Heart right ventricle (tissue), 16 donors: ENCODE results near the gene NID1. TPM values are rescaled to one million over a fixed set of nuclear protein-coding genes. Genes with fewer than 3 reads are reported as not detected.
A peak's percentile ranks its signal among the peaks of the same experiment; 100 is the strongest.

ENCODE experiments used
- ATAC-seq, 8 donors: fragments of 200-7000 bp; cut with Tn5 transposase; one replicate each; pipeline ENCODE4 v1.9.1; 2020; ENCODE audit warnings: mild to moderate bottlenecking in 8 of 8, moderate library complexity in 8 of 8, moderate number of reproducible peaks in 1 of 8
- DNase-seq, 2 donors: peaks; one replicate each; pipeline ENCODE4 v3.0.0-alpha.2; 2020
- H3K27ac ChIP-seq, 10 donors: fragments of 200-600 bp; sonication (generic) in 2 of 10; one replicate each; pipeline versions ENCODE4 v1.5.0 to v1.8.0; 2020 to 2022; ENCODE audit warnings: mild to moderate bottlenecking in 3 of 10
- H3K27me3 ChIP-seq, 7 donors: fragments of 200-600 bp; one replicate each; pipeline ENCODE4 v1.8.0; 2021 to 2022; ENCODE audit warnings: mild to moderate bottlenecking in 2 of 7
- H3K36me3 ChIP-seq, 9 donors: fragments of 200-600 bp; sonication (generic) in 1 of 9; one replicate each; pipeline versions ENCODE4 v1.5.0 to v1.8.0; 2020 to 2022; ENCODE audit warnings: mild to moderate bottlenecking in 2 of 9
- H3K4me1 ChIP-seq, 9 donors: fragments of 200-600 bp; sonication (generic) in 1 of 9; one replicate each; pipeline versions ENCODE4 v1.5.0 to v1.8.0; 2020 to 2022; ENCODE audit warnings: mild to moderate bottlenecking in 4 of 9
- H3K4me3 ChIP-seq, 10 donors: fragments of 200-600 bp; sonication (generic) in 2 of 10; one replicate each; pipeline versions ENCODE4 v1.5.0 to v1.8.0; 2020 to 2022; ENCODE audit warnings: mild to moderate bottlenecking in 7 of 10, moderate library complexity in 2 of 10
- H3K9me3 ChIP-seq, 11 donors: fragments of 200-600 bp in 10 of 11; sonication (generic) in 2 of 11; one replicate each; pipeline versions ENCODE4 v1.5.0 to v1.8.0; 2013 to 2022; ENCODE audit warnings: mild to moderate bottlenecking in 2 of 11, control low read depth in 1 of 11, moderate library complexity in 1 of 11
- WGBS, 2 donors: extraction: QIAGEN DNeasy Blood & Tissue Kit; methylation state at CpG; one replicate each; pipeline ENCODE4 v1.1.7; 2013; ENCODE audit warnings: inconsistent platforms in 1 of 2; 5-methylcytosine and 5-hydroxymethylcytosine counted together
- intact Hi-C, 10 donors: fragments of 100-400 bp; cut with DNase I; formaldehyde crosslinking; loops; one replicate each; pipeline versions ENCODE4 v1.11.1 to v1.14.2; 2022
- polyA plus RNA-seq, 2 donors: library from polyadenylated mRNA; stranded (reverse); fragments of 200-250 nt; gene quantifications; one replicate each; pipeline ENCODE4 v1.2.3, GENCODE V29; 2013
- total RNA-seq, 10 donors: library from RNA; stranded (reverse); fragmentation: NEBNext Ultra II Directional in 3 of 10; extraction: Animal tissue kit (Norgen Biotek cat#: 25700) in 3 of 10; gene quantifications; one replicate each; pipeline versions ENCODE4 v1.2.1 to v1.2.4, GENCODE V29; 2021 to 2023
- TF ChIP-seq, protein P1 (sequence below), 9 donors: fragments of 200-600 bp; sonication (generic) in 2 of 9; IDR thresholded peaks; one replicate each; pipeline versions ENCODE4 v1.5.0 to v1.8.0; 2021 to 2022; ENCODE audit warnings: antibody characterized with exemption in 9 of 9, mild to moderate bottlenecking in 5 of 9, moderate library complexity in 1 of 9
- donor health status: Arrhythmogenic right ventricular cardiomyopathy.
- donor health status: ischemic (EF 13 %, LVEDD 7.1; RV severe dilation, severe dysfunction).
- donor health status: healthy with polysubstance abuse.
- donor health status: DM: no; HTN: yes; CAD: no.
- donor health status: DM: no; HTN: no; CAD: no.
- donor health status: ischemic (EF 25% LVEDD 6.9; RV normal size, moderate dysfunction).
- donor health status: ischemic (EF 25% LVEDD 5.7; RV mildly dilated, moderate dysfunction).
- donor health status: healthy.
- donor health status: DM: yes; HTN: yes; CAD: no.
- donor health status: Ischemic cardiomyopathy.
- donor health status: ischemic (EF 35%, LVEDD 5.7; RV mildly dilated, moderate dysfunction).
- donor health status: nonischemic (EF 11% LVEDD 7.7; RV severe dilation, severe dysfunction).
- donor health status: DM: yes; HTN: yes; CAD: no.
- donor health status: PGD.
- donor health status: ischemic (EF 29% LVEDD 5.4; RV normal size, mild dysfunction).
- donor health status: nonischemic (EF 23%, LVEDD 6.1; RV moderate dilation, normal function).

The NID1 gene
- total and polyA plus RNA-seq, 12 donors: 30.2 to 120 (median 44.4) TPM

DNA sequence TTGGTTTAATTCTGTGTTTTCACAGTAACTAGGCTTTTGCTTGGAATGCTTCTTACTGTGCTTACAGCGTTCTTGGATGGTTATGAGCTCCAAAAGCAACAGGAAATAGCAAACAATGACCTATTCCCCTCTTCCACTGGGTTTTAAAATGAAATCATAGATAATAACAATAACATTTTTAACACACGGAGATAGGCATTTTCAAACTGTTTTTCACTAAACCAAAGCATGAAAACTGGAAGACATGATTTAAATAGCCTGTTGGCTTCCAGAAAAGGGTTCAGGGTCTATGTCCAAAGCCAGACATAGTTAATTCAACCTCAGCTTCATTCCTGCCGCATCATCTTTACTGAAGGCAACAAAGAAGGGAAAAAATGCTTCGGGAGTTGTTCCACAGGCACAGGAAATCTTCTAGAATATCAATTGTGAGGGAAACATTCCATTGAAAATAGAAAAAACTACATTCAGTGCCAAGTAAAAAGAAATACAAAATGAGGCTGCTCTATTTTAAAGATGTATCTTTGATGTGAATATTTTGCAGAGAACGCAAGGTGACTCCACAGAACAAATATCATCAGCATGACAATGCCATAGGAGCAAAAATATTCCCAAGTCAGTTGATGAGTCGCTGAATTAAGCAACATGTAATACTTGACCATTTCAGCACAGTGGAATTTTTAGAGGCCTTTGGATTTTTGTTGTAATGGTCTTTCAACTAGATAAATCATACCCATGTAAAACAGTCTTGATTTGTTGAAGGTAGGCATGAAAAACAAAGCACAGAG, 80.7 kb downstream of the NID1 start:
- H3K9me3 ChIP-seq: peaks cover 0 to 7% (median 0%) of the 10 kb centered on the region in 11 donors
- TF ChIP-seq, protein P1, sequence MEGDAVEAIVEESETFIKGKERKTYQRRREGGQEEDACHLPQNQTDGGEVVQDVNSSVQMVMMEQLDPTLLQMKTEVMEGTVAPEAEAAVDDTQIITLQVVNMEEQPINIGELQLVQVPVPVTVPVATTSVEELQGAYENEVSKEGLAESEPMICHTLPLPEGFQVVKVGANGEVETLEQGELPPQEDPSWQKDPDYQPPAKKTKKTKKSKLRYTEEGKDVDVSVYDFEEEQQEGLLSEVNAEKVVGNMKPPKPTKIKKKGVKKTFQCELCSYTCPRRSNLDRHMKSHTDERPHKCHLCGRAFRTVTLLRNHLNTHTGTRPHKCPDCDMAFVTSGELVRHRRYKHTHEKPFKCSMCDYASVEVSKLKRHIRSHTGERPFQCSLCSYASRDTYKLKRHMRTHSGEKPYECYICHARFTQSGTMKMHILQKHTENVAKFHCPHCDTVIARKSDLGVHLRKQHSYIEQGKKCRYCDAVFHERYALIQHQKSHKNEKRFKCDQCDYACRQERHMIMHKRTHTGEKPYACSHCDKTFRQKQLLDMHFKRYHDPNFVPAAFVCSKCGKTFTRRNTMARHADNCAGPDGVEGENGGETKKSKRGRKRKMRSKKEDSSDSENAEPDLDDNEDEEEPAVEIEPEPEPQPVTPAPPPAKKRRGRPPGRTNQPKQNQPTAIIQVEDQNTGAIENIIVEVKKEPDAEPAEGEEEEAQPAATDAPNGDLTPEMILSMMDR (IDR thresholded peaks at IDR 0.05): no peak
- WGBS, 2 donors: 42 to 55% methylated on average over 6 of the region's 6 CpGs
- peaks cover 0 to 100% (median 47%) of the 10 kb centered on the region in 9 donors for H3K36me3 ChIP-seq
- ATAC-seq (peak in 7 of 8 donors; percentile 38 to 84 (median 73)), DNase-seq (no peak)
- intact Hi-C loops: loop anchor here in 2 of 10 donors (5.0 to 10.0 kb wide), 3 partner anchors 33 to 83 kb away; partner anchors contain the start of gene NID1 (in 2 of the 2)
- peak overlapping the region; percentile 12 to 87 (median 76) for H3K27ac ChIP-seq
- no peaks in the 10 kb centered on the region for H3K27me3 ChIP-seq
- H3K4me1 ChIP-seq: peaks cover 0 to 71% (median 57%) of the 10 kb centered on the region in 9 donors
- H3K4me3 ChIP-seq: peak overlapping the region in 1 of 10 donors; percentile 12

- H3K4me1 ChIP-seq: peaks cover 0 to 61% (median 54%) of the 10 kb centered on the region in 9 donors
- WGBS, 2 donors: 77 to 79% methylated on average over 3 of the region's 3 CpGs
- TF ChIP-seq, protein P1 (IDR thresholded peaks at IDR 0.05): no peak
- peak overlapping the region in 2 of 10 donors; percentile 6 to 82 for H3K27ac ChIP-seq
- DNase-seq: no peak
- no peaks in the 10 kb centered on the region for H3K27me3 ChIP-seq
- peak in 1 of 8 donors; percentile 23 for ATAC-seq
- intact Hi-C loops: loop anchor here in 2 of 10 donors (5.0 to 10.0 kb wide), 3 partner anchors 36 to 86 kb away; partner anchors contain the start of gene NID1 (in 2 of the 2)
- H3K36me3 ChIP-seq: peaks cover 0 to 100% (median 65%) of the 10 kb centered on the region in 9 donors
- no peak overlapping the region for H3K4me3 ChIP-seq
- peaks cover 0 to 13% (median 0%) of the 10 kb centered on the region in 11 donors for H3K9me3 ChIP-seq
These were observed 83.9 kb downstream of the NID1 start for GRCh38 chr1:235980976-235981375.

GRCh38 chr1:235979716-235980333, 85.1 kb downstream of the NID1 start:
- TF ChIP-seq, protein P1 (IDR thresholded peaks at IDR 0.05): no peak
- ATAC-seq (peak in 5 of 8 donors; percentile 26 to 73 (median 38)), DNase-seq (no peak)
- H3K36me3 ChIP-seq: peaks cover 0 to 100% (median 71%) of the 10 kb centered on the region in 9 donors
- H3K4me1 ChIP-seq: peaks cover 0 to 55% (median 45%) of the 10 kb centered on the region in 9 donors
- intact Hi-C loops: loop anchor here in 7 of 10 donors (5.0 to 10.0 kb wide), 9 partner anchors 37 to 475 kb away; partner anchors contain the start of genes LYST (in 3 of the 7), NID1 (in 2 of the 7) and B3GALNT2 (in 1 of the 7)
- WGBS, 2 donors: 77 to 80% methylated on average over 12 of the region's 12 CpGs
- H3K27ac ChIP-seq: peak overlapping the region in 7 of 10 donors; percentile 14 to 51 (median 27)
- no peak overlapping the region for H3K4me3 ChIP-seq
- H3K9me3 ChIP-seq: peaks cover 0 to 13% (median 0%) of the 10 kb centered on the region in 11 donors
- H3K27me3 ChIP-seq: no peaks in the 10 kb centered on the region

DNA sequence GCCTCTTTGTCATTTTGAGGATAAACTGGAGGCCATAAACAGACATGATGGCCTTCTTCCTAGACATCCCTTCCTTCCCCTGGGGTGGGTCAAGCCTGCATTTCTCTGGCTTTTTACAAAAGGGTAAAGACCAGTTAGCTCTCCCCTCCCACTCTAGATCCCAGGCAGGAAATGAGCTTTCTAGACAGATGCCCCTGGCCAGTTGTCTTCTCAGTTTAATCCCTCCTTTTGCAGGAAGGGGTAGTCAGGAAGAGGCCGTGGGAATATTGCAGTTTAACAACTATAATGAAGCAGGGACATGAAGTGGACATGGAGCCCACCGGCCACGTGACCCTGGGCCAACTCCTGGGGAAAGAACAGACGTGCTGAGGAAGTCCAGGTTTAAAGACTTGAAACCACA, 85.7 kb downstream of the NID1 start:
- H3K36me3 ChIP-seq: peaks cover 0 to 100% (median 71%) of the 10 kb centered on the region in 9 donors
- H3K27ac ChIP-seq: peak overlapping the region in 7 of 10 donors; percentile 14 to 51 (median 27)

More for the DNA sequence above, 85.7 kb downstream of the NID1 start:
- H3K4me3 ChIP-seq: no peak overlapping the region
- intact Hi-C loops: loop anchor here in 6 of 10 donors (5.0 to 10.0 kb wide), 6 partner anchors 64 to 474 kb away; partner anchors contain the start of genes LYST (in 3 of the 6) and B3GALNT2 (in 1 of the 6)
- ATAC-seq (no peak), DNase-seq (no peak)
- H3K4me1 ChIP-seq: peaks cover 0 to 49% (median 38%) of the 10 kb centered on the region in 9 donors
- TF ChIP-seq, protein P1 (IDR thresholded peaks at IDR 0.05): no peak
- 81 to 84% methylated on average over 4 of the region's 4 CpGs for WGBS, 2 donors
- no peaks in the 10 kb centered on the region for H3K27me3 ChIP-seq
- peaks cover 0 to 13% (median 0%) of the 10 kb centered on the region in 11 donors for H3K9me3 ChIP-seq
